ENCODE measurements around the gene TNFAIP8L1.
"Not testable (repeated sequence)": the region's sequence is repeated elsewhere in the genome, so short reads cannot be mapped to it uniquely, and the experiment has no call there.

The TNFAIP8L1 gene

GRCh38 chr19:4676955-4677731 lies 37.8 kb downstream of the TNFAIP8L1 start:
- Histone ChIP-seq H3K36me3 (ENCODE audit: control insufficient read depth, insufficient read depth, low read length) (peaks cover 1% of the 10 kb centered on the region), H3K27ac (ENCODE audit: insufficient read depth, low read depth, low read length, poor library complexity, severe bottlenecking) (no peak overlapping the region), H3K27me3 (ENCODE audit: control insufficient read depth, insufficient read depth, low read length, poor library complexity, severe bottlenecking) (no peaks in the 10 kb centered on the region), H3K4me3 (ENCODE audit: insufficient read depth, low read depth, low read length) (no peak overlapping the region), H3K9me3 (ENCODE audit: control insufficient read depth, low read length) (no peaks in the 10 kb centered on the region), H3K4me1 (ENCODE audit: control insufficient read depth, insufficient read depth, low read length) (peaks cover 7% of the 10 kb centered on the region)
- 76% methylated on average over 17 of the region's 17 CpGs for WGBS, 2 experiments

GRCh38 chr19:4678881-4679790 lies 39.8 kb downstream of the TNFAIP8L1 start:
- 78 to 84% methylated on average over 34 of the region's 34 CpGs for WGBS, 2 experiments
- Histone ChIP-seq H3K27ac (ENCODE audit: insufficient read depth, low read depth, low read length, poor library complexity, severe bottlenecking) (no peak overlapping the region), H3K4me3 (ENCODE audit: insufficient read depth, low read depth, low read length) (no peak overlapping the region), H3K27me3 (ENCODE audit: control insufficient read depth, insufficient read depth, low read length, poor library complexity, severe bottlenecking) (no peaks in the 10 kb centered on the region), H3K9me3 (ENCODE audit: control insufficient read depth, low read length) (no peaks in the 10 kb centered on the region), H3K36me3 (ENCODE audit: control insufficient read depth, insufficient read depth, low read length) (peaks cover 3% of the 10 kb centered on the region), H3K4me1 (ENCODE audit: control insufficient read depth, insufficient read depth, low read length) (peaks cover 7% of the 10 kb centered on the region)

GRCh38 chr19:4680021-4680420 lies 40.7 kb downstream of the TNFAIP8L1 start:
- not testable (repeated sequence) for H3K4me1 ChIP-seq (ENCODE audit: control insufficient read depth, insufficient read depth, low read length); H3K27me3 ChIP-seq (ENCODE audit: control insufficient read depth, insufficient read depth, low read length, poor library complexity, severe bottlenecking); H3K9me3 ChIP-seq (ENCODE audit: control insufficient read depth, low read length); H3K27ac ChIP-seq (ENCODE audit: insufficient read depth, low read depth, low read length, poor library complexity, severe bottlenecking); H3K36me3 ChIP-seq (ENCODE audit: control insufficient read depth, insufficient read depth, low read length); H3K4me3 ChIP-seq (ENCODE audit: insufficient read depth, low read depth, low read length)
- WGBS, 2 experiments = 97% methylated on average over 7 of the region's 7 CpGs

GRCh38 chr19:4682417-4683200 lies 43.3 kb downstream of the TNFAIP8L1 start:
- no peak overlapping the region for H3K27ac ChIP-seq (ENCODE audit: insufficient read depth, low read depth, low read length, poor library complexity, severe bottlenecking)
- H3K36me3 ChIP-seq (ENCODE audit: control insufficient read depth, insufficient read depth, low read length) = peaks cover 7% of the 10 kb centered on the region
- no peaks in the 10 kb centered on the region for H3K4me1 ChIP-seq (ENCODE audit: control insufficient read depth, insufficient read depth, low read length)
- no peaks in the 10 kb centered on the region for H3K27me3 ChIP-seq (ENCODE audit: control insufficient read depth, insufficient read depth, low read length, poor library complexity, severe bottlenecking)
- 96% methylated on average over 45 of the region's 45 CpGs for WGBS, 2 experiments
- H3K4me3 ChIP-seq (ENCODE audit: insufficient read depth, low read depth, low read length) = no peak overlapping the region
- no peaks in the 10 kb centered on the region for H3K9me3 ChIP-seq (ENCODE audit: control insufficient read depth, low read length)

GRCh38 chr19:4684312-4685095 lies 45.2 kb downstream of the TNFAIP8L1 start:
- 95 to 96% methylated on average over 28 of the region's 28 CpGs for WGBS, 2 experiments
- H3K36me3 ChIP-seq (ENCODE audit: control insufficient read depth, insufficient read depth, low read length) = peaks cover 12% of the 10 kb centered on the region
- H3K9me3 ChIP-seq (ENCODE audit: control insufficient read depth, low read length) = no peaks in the 10 kb centered on the region

GRCh38 chr19:4686700-4687099 lies 47.4 kb downstream of the TNFAIP8L1 start:
- Histone ChIP-seq H3K36me3 (ENCODE audit: control insufficient read depth, insufficient read depth, low read length) (peaks cover 12% of the 10 kb centered on the region), H3K4me3 (ENCODE audit: insufficient read depth, low read depth, low read length) (no peak overlapping the region), H3K27ac (ENCODE audit: insufficient read depth, low read depth, low read length, poor library complexity, severe bottlenecking) (no peak overlapping the region), H3K4me1 (ENCODE audit: control insufficient read depth, insufficient read depth, low read length) (no peaks in the 10 kb centered on the region), H3K27me3 (ENCODE audit: control insufficient read depth, insufficient read depth, low read length, poor library complexity, severe bottlenecking) (no peaks in the 10 kb centered on the region), H3K9me3 (ENCODE audit: control insufficient read depth, low read length) (no peaks in the 10 kb centered on the region)
- WGBS, 2 experiments = 95 to 96% methylated on average over 10 of the region's 10 CpGs

More at GRCh38 chr19:4684312-4685095, 45.2 kb downstream of the TNFAIP8L1 start:
- Histone ChIP-seq H3K4me3 (ENCODE audit: insufficient read depth, low read depth, low read length) (no peak overlapping the region), H3K4me1 (ENCODE audit: control insufficient read depth, insufficient read depth, low read length) (no peaks in the 10 kb centered on the region), H3K27ac (ENCODE audit: insufficient read depth, low read depth, low read length, poor library complexity, severe bottlenecking) (no peak overlapping the region), H3K27me3 (ENCODE audit: control insufficient read depth, insufficient read depth, low read length, poor library complexity, severe bottlenecking) (no peaks in the 10 kb centered on the region)

GRCh38 chr19:4687396-4687795 lies 48.1 kb downstream of the TNFAIP8L1 start:
- H3K27me3 ChIP-seq (ENCODE audit: control insufficient read depth, insufficient read depth, low read length, poor library complexity, severe bottlenecking) = no peaks in the 10 kb centered on the region
- no peaks in the 10 kb centered on the region for H3K4me1 ChIP-seq (ENCODE audit: control insufficient read depth, insufficient read depth, low read length)
- H3K4me3 ChIP-seq (ENCODE audit: insufficient read depth, low read depth, low read length) = no peak overlapping the region
- H3K27ac ChIP-seq (ENCODE audit: insufficient read depth, low read depth, low read length, poor library complexity, severe bottlenecking) = no peak overlapping the region
- H3K9me3 ChIP-seq (ENCODE audit: control insufficient read depth, low read length) = no peaks in the 10 kb centered on the region
- 95% methylated on average over 11 of the region's 11 CpGs for WGBS, 2 experiments
- peaks cover 9% of the 10 kb centered on the region for H3K36me3 ChIP-seq (ENCODE audit: control insufficient read depth, insufficient read depth, low read length)

- H3K4me3 ChIP-seq (ENCODE audit: insufficient read depth, low read depth, low read length) = no peak overlapping the region
- no peaks in the 10 kb centered on the region for H3K4me1 ChIP-seq (ENCODE audit: control insufficient read depth, insufficient read depth, low read length)
- no peaks in the 10 kb centered on the region for H3K27me3 ChIP-seq (ENCODE audit: control insufficient read depth, insufficient read depth, low read length, poor library complexity, severe bottlenecking)
- 96 to 97% methylated on average over 26 of the region's 26 CpGs for WGBS, 2 experiments
- peaks cover 9% of the 10 kb centered on the region for H3K36me3 ChIP-seq (ENCODE audit: control insufficient read depth, insufficient read depth, low read length)
- no peaks in the 10 kb centered on the region for H3K9me3 ChIP-seq (ENCODE audit: control insufficient read depth, low read length)
- H3K27ac ChIP-seq (ENCODE audit: insufficient read depth, low read depth, low read length, poor library complexity, severe bottlenecking) = no peak overlapping the region
Observed at GRCh38 chr19:4688587-4688986, 49.3 kb downstream of the TNFAIP8L1 start.

- Histone ChIP-seq H3K27ac (ENCODE audit: insufficient read depth, low read depth, low read length, poor library complexity, severe bottlenecking) (no peak overlapping the region), H3K4me3 (ENCODE audit: insufficient read depth, low read depth, low read length) (no peak overlapping the region), H3K4me1 (ENCODE audit: control insufficient read depth, insufficient read depth, low read length) (no peaks in the 10 kb centered on the region), H3K27me3 (ENCODE audit: control insufficient read depth, insufficient read depth, low read length, poor library complexity, severe bottlenecking) (no peaks in the 10 kb centered on the region), H3K36me3 (ENCODE audit: control insufficient read depth, insufficient read depth, low read length) (peaks cover 16% of the 10 kb centered on the region), H3K9me3 (ENCODE audit: control insufficient read depth, low read length) (no peaks in the 10 kb centered on the region)
- WGBS, 2 experiments = 96 to 98% methylated on average over 19 of the region's 19 CpGs
Observed at GRCh38 chr19:4689403-4689802, 50.1 kb downstream of the TNFAIP8L1 start.
